H1 (cell line): ENCODE results near the gene MICALL1. TPM values are rescaled to one million over a fixed set of nuclear protein-coding genes. Genes with fewer than 3 reads are reported as not detected.

ENCODE experiments used
- CTCF ChIA-PET: fragments of 300-600 bp; sonication (Branson Sonifier 250); formaldehyde crosslinking; loops from one replicate; lab custom pipeline; 2021; ENCODE audit not compliant: partially characterized antibody; lab: Charles Lee
- POLR2A ChIA-PET: fragments of 300-600 bp; sonication (Branson Sonifier 250); formaldehyde crosslinking; loops from one replicate; lab custom pipeline; 2021; ENCODE audit warnings: inconsistent platforms; ENCODE audit not compliant: partially characterized antibody; lab: Charles Lee
- DNase-seq, 2 experiments: peaks; one replicate each; pipeline versions ENCODE4 v3.0.0 to v3.0.0-alpha.2; 2010 to 2022; ENCODE audit warnings: low spot score in 2 of 2, low read depth in 1 of 2, mixed read lengths in 1 of 2
- FAIRE-seq: peaks from 2 replicates; lab custom pipeline; 2011; peaks lifted over from hg19 to GRCh38; lab: Jason Lieb, UNC
- H2AFZ ChIP-seq: 2 replicates; pipeline ENCODE4 v1.8.1; 2012; ENCODE audit warnings: low read length, inconsistent platforms
- H2AK5ac ChIP-seq: 2 replicates; pipeline ENCODE4 v1.6.1; 2013; ENCODE audit warnings: low read depth, low read length
- H2BK120ac ChIP-seq: replicated peaks from 2 replicates; pipeline ENCODE3; 2013; ENCODE audit warnings: low read depth, low read length, inconsistent platforms
- H2BK12ac ChIP-seq: 2 replicates; pipeline ENCODE4 v1.6.1; 2013; ENCODE audit warnings: low read depth, low read length
- H2BK15ac ChIP-seq: 2 replicates; pipeline ENCODE4 v1.6.1; 2013; ENCODE audit warnings: low read length
- H2BK20ac ChIP-seq: 2 replicates; pipeline ENCODE4 v1.6.1; 2013; ENCODE audit warnings: low read length
- H2BK5ac ChIP-seq: 2 replicates; pipeline ENCODE4 v1.6.1; 2013; ENCODE audit warnings: low read depth, low read length
- H3K14ac ChIP-seq: 2 replicates; pipeline ENCODE4 v1.6.1; 2013; ENCODE audit warnings: inconsistent platforms; ENCODE audit not compliant: insufficient read length
- H3K18ac ChIP-seq: 2 replicates; pipeline ENCODE4 v1.6.1; 2013; ENCODE audit warnings: low read length; ENCODE audit errors: extremely low read depth
- H3K23ac ChIP-seq: 2 replicates; pipeline ENCODE4 v1.6.1; 2013; ENCODE audit warnings: inconsistent platforms; ENCODE audit not compliant: insufficient read length
- H3K23me2 ChIP-seq: 2 replicates; pipeline ENCODE4 v1.6.1; 2013; ENCODE audit warnings: low read depth, low read length
- H3K27ac ChIP-seq: 2 replicates; pipeline ENCODE4 v1.6.1; 2011; ENCODE audit warnings: low read depth, low read length, inconsistent platforms
- H3K27me3 ChIP-seq, 4 experiments: replicated peaks in 1 of 4; 1 replicate in 1 of 4; 2 replicates in 3 of 4; pipeline versions ENCODE4 v1.6.1 to v1.8.1; 2011 to 2013; ENCODE audit warnings: low read length in 3 of 4, mild to moderate bottlenecking in 3 of 4, inconsistent platforms in 2 of 4, mixed read lengths in 2 of 4, moderate library complexity in 1 of 4; ENCODE audit not compliant: control insufficient read depth in 3 of 4, insufficient read depth in 3 of 4; ENCODE audit errors: extremely low read depth in 1 of 4
- H3K36me3 ChIP-seq, 4 experiments: 2 replicates each; pipeline versions ENCODE4 v1.6.1 to v1.8.1; 2011 to 2013; ENCODE audit warnings: mild to moderate bottlenecking in 4 of 4, low read length in 3 of 4, moderate library complexity in 2 of 4, control low read depth in 1 of 4, inconsistent platforms in 1 of 4; ENCODE audit not compliant: insufficient read depth in 4 of 4, control insufficient read depth in 2 of 4
- H3K4ac ChIP-seq: replicated peaks from 2 replicates; pipeline ENCODE3; 2013; ENCODE audit warnings: low read length, low read depth, mixed read lengths, inconsistent platforms; ENCODE audit not compliant: insufficient read length
- H3K4me1 ChIP-seq, 4 experiments: replicated peaks in 1 of 4; 1 replicate in 1 of 4; 2 replicates in 3 of 4; pipeline versions ENCODE4 v1.6.1 to v1.8.1; 2011 to 2013; ENCODE audit warnings: low read length in 3 of 4, inconsistent platforms in 2 of 4, mixed read lengths in 1 of 4; ENCODE audit not compliant: insufficient read depth in 4 of 4, control insufficient read depth in 3 of 4
- H3K4me2 ChIP-seq, 2 experiments: 2 replicates each; pipeline versions ENCODE4 v1.6.1 to v1.8.1; 2011 to 2013; ENCODE audit warnings: low read depth in 2 of 2, low read length in 2 of 2, control low read depth in 1 of 2, inconsistent platforms in 1 of 2, mild to moderate bottlenecking in 1 of 2; ENCODE audit not compliant: insufficient read depth in 1 of 2
- H3K4me3 ChIP-seq, 4 experiments: fragments of 200-600, 300-600 bp in 1 of 4; sonication (generic), shearing (Covaris generic), sonication (Bioruptor Twin) in 1 of 4; 2 replicates each; pipeline versions ENCODE4 v1.5.1 to v1.8.1; 2011 to 2016; ENCODE audit warnings: low read length in 4 of 4, low read depth in 3 of 4, control low read depth in 2 of 4, inconsistent platforms in 2 of 4, mild to moderate bottlenecking in 2 of 4, mixed read lengths in 1 of 4, moderate library complexity in 1 of 4; ENCODE audit not compliant: insufficient read depth in 2 of 4; ENCODE audit errors: extremely low read depth in 1 of 4
- H3K56ac ChIP-seq: replicated peaks from 2 replicates; pipeline ENCODE3; 2013; ENCODE audit warnings: low read depth, mild to moderate bottlenecking, mixed read lengths, low read length, inconsistent platforms; ENCODE audit not compliant: insufficient read length
- H3K79me1 ChIP-seq: 2 replicates; pipeline ENCODE4 v1.6.1; 2013; ENCODE audit warnings: low read depth, low read length, control low read depth
- H3K79me2 ChIP-seq, 2 experiments: 2 replicates each; pipeline versions ENCODE4 v1.6.1 to v1.8.1; 2012 to 2013; ENCODE audit warnings: low read length in 2 of 2, mild to moderate bottlenecking in 2 of 2, inconsistent platforms in 1 of 2; ENCODE audit not compliant: insufficient read depth in 2 of 2, control insufficient read depth in 1 of 2
- H3K9ac ChIP-seq, 4 experiments: replicated peaks in 1 of 4; 1 replicate in 1 of 4; 2 replicates in 3 of 4; pipeline versions ENCODE4 v1.6.1 to v1.8.1; 2011 to 2013; ENCODE audit warnings: low read depth in 3 of 4, low read length in 3 of 4, control low read depth in 2 of 4, mild to moderate bottlenecking in 2 of 4, moderate library complexity in 2 of 4, inconsistent platforms in 1 of 4; ENCODE audit errors: extremely low read depth in 1 of 4
- H3K9me3 ChIP-seq, 2 experiments: 2 replicates each; pipeline versions ENCODE4 v1.6.1 to v1.8.1; 2012 to 2013; ENCODE audit warnings: mild to moderate bottlenecking in 2 of 2, moderate library complexity in 2 of 2, control low read depth in 1 of 2, inconsistent platforms in 1 of 2, low read depth in 1 of 2, low read length in 1 of 2, mixed read lengths in 1 of 2; ENCODE audit not compliant: insufficient read depth in 2 of 2
- H4K20me1 ChIP-seq, 2 experiments: replicated peaks in 1 of 2; 2 replicates each; pipeline versions ENCODE3 to v1.8.1; 2011 to 2013; ENCODE audit warnings: inconsistent platforms in 2 of 2, low read length in 2 of 2, mild to moderate bottlenecking in 1 of 2; ENCODE audit not compliant: insufficient read depth in 2 of 2, control insufficient read depth in 1 of 2
- H4K5ac ChIP-seq: 2 replicates; pipeline ENCODE4 v1.6.1; 2013; ENCODE audit warnings: low read length, low read depth, mixed read lengths, inconsistent platforms; ENCODE audit not compliant: insufficient read length
- H4K8ac ChIP-seq: 2 replicates; pipeline ENCODE4 v1.8.0; 2013; ENCODE audit warnings: mild to moderate bottlenecking, moderate library complexity, low read length, inconsistent platforms; ENCODE audit not compliant: insufficient read depth; ENCODE audit errors: extremely low read depth
- H4K91ac ChIP-seq: replicated peaks from 2 replicates; pipeline ENCODE3; 2013; ENCODE audit warnings: low read length, mixed read lengths, inconsistent platforms; ENCODE audit not compliant: insufficient read length
- ATF2 ChIP-seq: IDR thresholded peaks from 2 replicates; pipeline ENCODE4 v1.6.1; 2012; ENCODE audit warnings: low read length, inconsistent platforms
- CBX5 ChIP-seq: fragments of 300-800, 300-1000 bp; sonication (generic); IDR thresholded peaks from 2 replicates; pipeline ENCODE4 v1.7.1; 2016; ENCODE audit warnings: antibody characterized with exemption, low read length, low read depth
- CREB1 ChIP-seq: IDR thresholded peaks from 2 replicates; pipeline ENCODE4 v1.6.1; 2012; ENCODE audit warnings: inconsistent platforms
- CTBP2 ChIP-seq: IDR thresholded peaks from 2 replicates; pipeline ENCODE4 v1.7.0; 2011; ENCODE audit warnings: borderline replicate concordance, mild to moderate bottlenecking, moderate library complexity, mixed read lengths, low read length; ENCODE audit not compliant: insufficient read depth, insufficient read length
- E2F6 ChIP-seq: IDR thresholded peaks from 2 replicates; pipeline ENCODE4 v1.6.1; 2012; ENCODE audit warnings: inconsistent platforms
- KDM1A ChIP-seq: fragments of 200-600, 300-600 bp; sonication (generic); IDR thresholded peaks from 2 replicates; pipeline ENCODE4 v1.7.1; 2016; ENCODE audit warnings: mild to moderate bottlenecking, low read length, borderline replicate concordance
- RNF2 ChIP-seq: fragments of 200-900, 300-1000 bp; sonication (generic); IDR thresholded peaks from 2 replicates; pipeline ENCODE4 v1.7.1; 2016; ENCODE audit warnings: borderline replicate concordance, low read depth, mild to moderate bottlenecking, antibody characterized with exemption, low read length; ENCODE audit not compliant: poor library complexity, severe bottlenecking; ENCODE audit errors: missing control alignments
- TAF1 ChIP-seq: IDR thresholded peaks from 2 replicates; pipeline ENCODE4 v1.6.1; 2011; ENCODE audit warnings: mild to moderate bottlenecking, low read depth, low read length
- TCF12 ChIP-seq: IDR thresholded peaks from 2 replicates; pipeline ENCODE4 v1.6.1; 2011; ENCODE audit warnings: low read depth, mild to moderate bottlenecking, low read length
- TEAD4 ChIP-seq: IDR thresholded peaks from 2 replicates; pipeline ENCODE4 v1.6.1; 2012; ENCODE audit warnings: low read depth, low read length, inconsistent platforms, mixed read lengths
- WGBS, 2 experiments: shearing (Covaris generic) in 1 of 2; methylation state at CpG; one replicate each; pipeline versions ENCODE4 v1.1.6 to v1.1.7; 2013 to 2015; ENCODE audit warnings: low lambda C conversion rate in 2 of 2, mixed read lengths in 2 of 2, inconsistent platforms in 1 of 2, low coverage in 1 of 2, missing lambda C conversion rate in 1 of 2; ENCODE audit not compliant: insufficient replicate concordance in 2 of 2, insufficient coverage in 1 of 2, insufficient read length in 1 of 2; ENCODE audit errors: extremely low coverage in 1 of 2, missing lambda C conversion rate in 1 of 2; 5-methylcytosine and 5-hydroxymethylcytosine counted together
- polyA plus RNA-seq, 7 experiments: library from polyadenylated mRNA; depleted of rRNA in 3 of 7; stranded (reverse) in 5 of 7; unstranded in 2 of 7; fragments of >200 nt in 5 of 7; fragments of 200-250 nt in 2 of 7; gene quantifications; 1 replicate in 5 of 7; 2 replicates in 1 of 7; 4 replicates in 1 of 7; pipeline versions ENCODE4 v1.2.1 to v1.2.3, GENCODE V29; 2011 to 2013; ENCODE audit warnings: missing spikeins in 2 of 7, mixed read lengths in 2 of 7
- total RNA-seq: library from RNA; stranded (reverse); fragmentation: NEBNext Ultra II Directional; extraction: Animal tissue kit (Norgen Biotek cat#: 25700); gene quantifications from 2 replicates; pipeline ENCODE4 v1.2.1, GENCODE V29; 2021

MICALL1 gene
- total and polyA plus RNA-seq, 2 of the 8 experiments (the other 6 are each of a cell fraction or from before 2014, with no cell fraction given): 17.7 to 32.1 TPM

GRCh38 chr22:37985050-37985585 lies 79.0 kb downstream of the MICALL1 start:
- no peak overlapping the region for H2AK5ac ChIP-seq
- H2BK5ac ChIP-seq: no peak overlapping the region; the same call in 1 of the 2 replicates
- H4K20me1 ChIP-seq: peaks cover 2 to 4% of the 10 kb centered on the region in 2 experiments
- no peaks in the 10 kb centered on the region for H3K79me1 ChIP-seq
- DNase-seq (no peak), FAIRE-seq (no peak)
- ChIA-PET POLR2A (interaction anchor here (0.8 to 1.9 kb wide), 2 partner anchors 8 to 10 kb away, joined by 4 to 8 read pairs; no protein-coding TSS in a partner anchor), CTCF (interaction anchor here (0.7 to 3.9 kb wide), 5 partner anchors 9 to 941 kb away, joined by 3 to 20 read pairs (median 7); no protein-coding TSS in a partner anchor)
- H3K56ac ChIP-seq: no peak overlapping the region
- peaks cover 13% of the 10 kb centered on the region; the same call in 1 of the 2 replicates for H3K23me2 ChIP-seq
- peak overlapping the region; percentile 67; the same call in 1 of the 2 replicates for H2BK20ac ChIP-seq
- no peak overlapping the region for H3K27ac ChIP-seq
- no peak overlapping the region for H3K4ac ChIP-seq
- no peak overlapping the region for H3K23ac ChIP-seq
- H3K18ac ChIP-seq: peak overlapping the region; percentile 66
- no peaks in the 10 kb centered on the region for H3K79me2 ChIP-seq
- peaks cover 0 to 22% (median 11%) of the 10 kb centered on the region in 4 experiments; a peak in 6 of 7 replicates for H3K4me1 ChIP-seq
- H3K9ac ChIP-seq: no peak overlapping the region
- no peaks in the 10 kb centered on the region for H3K9me3 ChIP-seq
- no peak overlapping the region for H4K91ac ChIP-seq
- H3K27me3 ChIP-seq: peaks cover 0 to 19% (median 12%) of the 10 kb centered on the region in 4 experiments; a peak in 5 of 7 replicates
- no peaks in the 10 kb centered on the region; a peak in 1 of 8 replicates for H3K36me3 ChIP-seq
- H2AFZ ChIP-seq: no peak overlapping the region
- no peak overlapping the region for H2BK120ac ChIP-seq
- no peak overlapping the region for H4K8ac ChIP-seq
- H3K14ac ChIP-seq: no peak overlapping the region
- H3K4me2 ChIP-seq: peak overlapping the region in 1 of 2 experiments; percentile 83; a peak in 1 of 4 replicates
- no peak overlapping the region; a peak in 1 of 8 replicates for H3K4me3 ChIP-seq
- peak overlapping the region; percentile 74; the same call in 1 of the 2 replicates for H2BK15ac ChIP-seq
- peak overlapping the region; percentile 64; the same call in 1 of the 2 replicates for H2BK12ac ChIP-seq
- H4K5ac ChIP-seq: no peak overlapping the region
- WGBS, 2 experiments: 82% methylated on average over 9 of the region's 9 CpGs; no CpG with 5 or more reads in 1 of the 2 experiments
- TF ChIP-seq ATF2: no peak
- no peak for TF ChIP-seq TCF12
- TF ChIP-seq RNF2: no peak
- no peak for TF ChIP-seq CREB1
- no peak for TF ChIP-seq E2F6
- TF ChIP-seq TAF1: no peak
- no peak for TF ChIP-seq CTBP2
- no peak for TF ChIP-seq TEAD4
- TF ChIP-seq CBX5: no peak
- no peak for TF ChIP-seq KDM1A
